Liver (tissue), 3 donors: ENCODE results near the gene MLLT6.

Experiments used
- ATF3 ChIP-seq: IDR thresholded peaks from 2 replicates; pipeline ENCODE4 v1.6.1; 2016; ENCODE audit warnings: antibody characterized with exemption
- CTCF ChIP-seq: fragments of 150-350 bp; IDR thresholded peaks from 2 replicates; pipeline ENCODE4 v1.5.1; 2017; ENCODE audit warnings: improper control_type of control experiment, low read depth, low read length; ENCODE audit not compliant: missing input control
- JUND ChIP-seq, 2 donors: IDR thresholded peaks; 2 replicates each; pipeline ENCODE4 v1.6.1; 2016; ENCODE audit warnings: antibody characterized with exemption in 2 of 2
- MAX ChIP-seq: IDR thresholded peaks from 2 replicates; pipeline ENCODE4 v1.6.1; 2016; ENCODE audit warnings: antibody characterized with exemption
- REST ChIP-seq: IDR thresholded peaks from 2 replicates; pipeline ENCODE4 v1.6.1; 2016; ENCODE audit warnings: antibody characterized with exemption, mild to moderate bottlenecking
- SP1 ChIP-seq: IDR thresholded peaks from 2 replicates; pipeline ENCODE4 v1.6.1; 2018; ENCODE audit warnings: antibody characterized with exemption, mild to moderate bottlenecking
- YY1 ChIP-seq: IDR thresholded peaks from 2 replicates; pipeline ENCODE4 v1.6.1; 2016; ENCODE audit warnings: antibody characterized with exemption, mild to moderate bottlenecking
- donor health status: healthy.
- donor health status: healthy.

- TF ChIP-seq CTCF (no peak), REST (no peak), SP1 (no peak), MAX (no peak), YY1 (no peak), ATF3 (no peak), JUND (IDR thresholded peaks at IDR 0.05) (no peak)
Measured at GRCh38 chr17:38741921-38742410, 36.9 kb downstream of the MLLT6 start.
